Activated CD4-positive, alpha-beta T cell treated with anti-CD3 and anti-CD28 coated beads, Interleukin-2, amount 50 U/mL, for 24 hours (primary cell): Measurements from ENCODE around the gene EIF5A2.

Experiments
- DNase-seq, 2 donors: peaks; one replicate each; pipeline ENCODE4 v3.0.0-alpha.2; 2020; ENCODE audit warnings: low read depth in 1 of 2, low spot score in 1 of 2

EIF5A2 gene

DNA sequence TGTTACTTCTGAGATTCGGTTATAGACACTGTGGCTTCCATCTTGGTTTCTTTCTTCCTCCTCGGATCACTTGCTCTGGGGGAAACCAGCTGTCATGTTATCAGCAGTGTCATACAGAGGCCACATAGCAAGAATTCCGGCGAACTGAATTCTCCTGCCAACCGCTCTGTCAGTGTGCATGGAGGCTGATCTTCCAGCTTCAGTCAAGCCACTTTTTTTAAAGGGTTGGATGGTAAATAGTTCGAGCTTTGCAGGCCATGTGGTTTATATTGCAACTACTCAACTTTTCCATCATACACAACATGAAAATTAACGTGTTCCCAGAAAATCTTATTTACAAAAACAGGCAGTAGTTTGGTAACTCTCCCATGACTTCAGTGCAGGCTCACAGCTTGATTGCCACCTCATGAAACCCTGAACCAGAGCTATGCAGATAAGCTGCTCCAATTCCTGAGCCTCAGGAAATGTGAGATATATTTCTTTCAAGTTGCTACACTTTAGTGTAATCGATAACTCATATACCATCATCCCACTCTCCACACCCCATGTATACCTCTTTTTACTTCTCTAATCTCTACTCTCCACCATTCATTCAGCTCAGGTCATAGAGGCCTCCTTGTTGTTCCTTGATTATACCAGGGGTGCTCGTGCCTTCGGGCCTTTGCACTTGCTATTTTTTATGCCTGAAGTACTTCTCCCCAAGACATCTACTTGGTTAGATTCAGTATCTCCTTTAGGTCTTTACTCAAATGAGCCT, 45.6 kb downstream of the EIF5A2 start:
- no peak for DNase-seq

GRCh38 chr3:170858599-170858998, 49.8 kb downstream of the EIF5A2 start:
- DNase-seq = no peak

- DNase-seq = no peak
Observed at GRCh38 chr3:170852324-170852723, 56.1 kb downstream of the EIF5A2 start.

GRCh38 chr3:170848292-170848917, 60.0 kb downstream of the EIF5A2 start:
- no peak for DNase-seq

DNA sequence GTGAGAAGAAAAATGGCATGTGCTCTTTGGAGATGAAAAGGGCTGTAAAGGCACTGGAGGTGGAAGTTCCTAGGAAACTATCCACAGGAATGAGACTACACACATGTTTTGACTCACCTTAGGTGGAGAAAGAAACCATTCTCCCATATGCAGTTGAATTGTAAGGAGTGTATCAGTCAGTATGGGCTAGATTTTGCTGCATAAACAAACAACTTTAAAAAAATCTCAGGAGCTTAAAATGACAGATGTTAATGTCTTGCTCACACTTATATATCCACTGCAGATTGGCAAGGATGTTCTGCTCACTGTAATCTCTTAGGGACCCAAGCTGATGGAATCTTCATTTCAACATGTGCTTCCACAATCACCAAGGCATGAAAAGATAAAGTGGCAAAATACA, 64.1 kb downstream of the EIF5A2 start:
- DNase-seq = no peak

DNA sequence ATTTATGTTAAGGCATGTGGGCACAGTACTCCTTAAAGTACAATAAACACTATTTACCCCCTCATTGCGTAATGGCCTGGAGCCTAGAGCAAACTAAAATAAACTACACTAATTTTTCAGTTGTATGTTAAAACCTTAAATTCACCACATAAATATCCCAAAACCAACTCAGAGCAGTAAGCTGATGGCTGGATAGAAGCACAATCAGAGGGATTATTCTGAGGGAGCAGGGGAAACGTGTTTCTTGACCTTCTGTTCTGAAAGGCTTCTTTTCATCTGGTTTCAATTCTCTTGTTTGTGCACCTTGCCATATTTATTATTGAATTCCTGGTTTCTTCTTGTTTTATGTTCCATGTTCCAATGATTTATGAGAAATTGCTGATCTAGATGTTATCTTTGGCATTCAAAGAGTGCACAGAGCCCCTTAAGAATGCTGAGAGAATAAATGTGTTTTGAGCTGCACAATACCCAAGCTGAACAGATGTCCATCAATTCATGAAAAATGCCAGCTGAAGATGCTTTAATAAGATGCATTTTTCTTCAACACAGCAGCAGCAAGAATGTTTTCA, 68.1 kb downstream of the EIF5A2 start:
- DNase-seq = no peak

- DNase-seq = no peak
Observed at GRCh38 chr3:170839518-170840100, 68.8 kb downstream of the EIF5A2 start.
